HG03103 (cell line): ENCODE data around the gene NUDT22.
A peak's percentile ranks its signal among the peaks of the same experiment; 100 is the strongest.

Source experiments
- ATAC-seq: cut with Tn5 transposase; IDR thresholded peaks from one replicate; pipeline ENCODE4 v1.9.1; 2021; ENCODE audit warnings: low read depth; ENCODE audit not compliant: unreplicated experiment

Gene NUDT22

GRCh38 chr11:64206457-64207255, 19.4 kb upstream of the NUDT22 start, which contains the start of gene FERMT3:
FERMT3 (plus strand) TSS chr11:64206721; CDS start chr11:64207365, 644 bp downstream.
- no peak for ATAC-seq

GRCh38 chr11:64207256-64208085, 18.6 kb upstream of the NUDT22 start:
- peak; percentile 42 for ATAC-seq

- no peak for ATAC-seq
These were observed 17.8 kb upstream of the NUDT22 start for GRCh38 chr11:64208086-64208795.

GRCh38 chr11:64208796-64209562, 17.1 kb upstream of the NUDT22 start:
- no peak for ATAC-seq

- no peak for ATAC-seq
These were observed 16.6 kb upstream of the NUDT22 start for GRCh38 chr11:64209563-64209843.

GRCh38 chr11:64210301-64211020, 15.6 kb upstream of the NUDT22 start:
- ATAC-seq = no peak

- ATAC-seq = no peak
These were observed 14.7 kb upstream of the NUDT22 start for GRCh38 chr11:64211181-64211872.

- no peak for ATAC-seq
These were observed 9.2 kb upstream of the NUDT22 start for GRCh38 chr11:64216879-64217278.

GRCh38 chr11:64218628-64219353, 7.3 kb upstream of the NUDT22 start:
- ATAC-seq = no peak

- no peak for ATAC-seq
These were observed 6.8 kb upstream of the NUDT22 start for GRCh38 chr11:64219354-64219684.

- ATAC-seq = no peak
These were observed 6.3 kb upstream of the NUDT22 start for GRCh38 chr11:64219755-64220154.

- ATAC-seq = no peak
These were observed 5.8 kb upstream of the NUDT22 start for GRCh38 chr11:64220271-64220670.

- no peak for ATAC-seq
These were observed 5.3 kb upstream of the NUDT22 start for GRCh38 chr11:64220798-64221197.

GRCh38 chr11:64222651-64223000, 3.4 kb upstream of the NUDT22 start:
- no peak for ATAC-seq

- no peak for ATAC-seq
These were observed 2.9 kb upstream of the NUDT22 start for GRCh38 chr11:64223001-64223651.

GRCh38 chr11:64224151-64224890, 1.8 kb upstream of the NUDT22 start:
- ATAC-seq = no peak

GRCh38 chr11:64224891-64225607, 1.0 kb upstream of the NUDT22 start:
- no peak for ATAC-seq
